ENCODE measurements around the gene NPLOC4.

NPLOC4 gene

DNA sequence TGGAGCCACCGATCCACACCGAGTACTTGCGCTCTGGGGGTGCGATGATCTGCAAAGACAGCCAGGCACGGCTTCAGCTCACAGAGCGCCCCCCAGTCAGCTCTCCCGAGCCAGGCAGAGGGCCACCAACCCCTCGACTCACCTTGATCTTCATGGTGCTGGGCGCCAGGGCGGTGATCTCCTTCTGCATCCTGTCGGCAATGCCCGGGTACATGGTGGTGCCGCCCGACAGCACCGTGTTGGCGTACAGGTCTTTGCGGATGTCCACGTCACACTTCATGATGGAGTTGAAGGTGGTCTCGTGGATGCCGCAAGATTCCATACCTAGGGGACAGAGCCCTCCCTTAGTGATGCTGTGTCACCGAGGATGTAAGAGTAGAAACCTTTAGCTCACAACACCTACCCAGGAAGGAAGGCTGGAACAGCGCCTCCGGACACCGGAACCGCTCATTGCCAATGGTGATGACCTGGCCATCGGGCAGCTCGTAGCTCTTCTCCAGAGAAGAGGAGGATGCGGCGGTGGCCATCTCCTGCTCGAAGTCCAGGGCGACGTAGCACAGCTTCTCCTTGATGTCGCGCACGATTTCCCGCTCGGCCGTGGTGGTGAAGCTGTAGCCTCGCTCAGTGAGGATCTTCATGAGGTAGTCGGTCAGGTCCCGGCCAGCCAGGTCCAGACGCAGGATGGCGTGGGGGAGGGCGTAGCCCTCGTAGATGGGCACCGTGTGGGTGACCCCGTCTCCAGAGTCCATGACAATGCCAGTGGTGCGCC, 125.9 kb downstream of the NPLOC4 start:
- H3K27ac ChIP-seq (ENCODE audit: extremely low read depth, low read depth, low read length), result peak overlapping the region; percentile 100
- peaks cover 14% of the 10 kb centered on the region for H3K4me1 ChIP-seq (ENCODE audit: control insufficient read depth, insufficient read depth, low read length)
- ChIA-PET CTCF (interaction anchor here (0.6 to 1.2 kb wide), 6 partner anchors 26 to 449 kb away, joined by 3 to 5 read pairs (median 3); no protein-coding TSS in a partner anchor), POLR2A (interaction anchor here (0.6 to 9.9 kb wide), 20 partner anchors 9 to 288 kb away, joined by 3 to 85 read pairs (median 4); partner anchors contain the start of genes BAHCC1, CEP131, FAAP100 and SLC38A10)
- peaks cover 18 to 40% of the 10 kb centered on the region in 2 experiments for H3K36me3 ChIP-seq (ENCODE audit: control insufficient read depth in 2 of 2, insufficient read depth in 1 of 2, low read length in 2 of 2)
- TF ChIP-seq GLIS1 (tag by site-specific recombination; IDR thresholded peaks at IDR 0.05), result 0 out of 2 replicates have a peak, but pooled peaks have one; percentile 25
- TF ChIP-seq ZFP37 (tag by site-specific recombination; IDR thresholded peaks at IDR 0.05), result 0 out of 2 replicates have a peak, but pooled peaks have one; percentile 13
- TF ChIP-seq, protein P1, sequence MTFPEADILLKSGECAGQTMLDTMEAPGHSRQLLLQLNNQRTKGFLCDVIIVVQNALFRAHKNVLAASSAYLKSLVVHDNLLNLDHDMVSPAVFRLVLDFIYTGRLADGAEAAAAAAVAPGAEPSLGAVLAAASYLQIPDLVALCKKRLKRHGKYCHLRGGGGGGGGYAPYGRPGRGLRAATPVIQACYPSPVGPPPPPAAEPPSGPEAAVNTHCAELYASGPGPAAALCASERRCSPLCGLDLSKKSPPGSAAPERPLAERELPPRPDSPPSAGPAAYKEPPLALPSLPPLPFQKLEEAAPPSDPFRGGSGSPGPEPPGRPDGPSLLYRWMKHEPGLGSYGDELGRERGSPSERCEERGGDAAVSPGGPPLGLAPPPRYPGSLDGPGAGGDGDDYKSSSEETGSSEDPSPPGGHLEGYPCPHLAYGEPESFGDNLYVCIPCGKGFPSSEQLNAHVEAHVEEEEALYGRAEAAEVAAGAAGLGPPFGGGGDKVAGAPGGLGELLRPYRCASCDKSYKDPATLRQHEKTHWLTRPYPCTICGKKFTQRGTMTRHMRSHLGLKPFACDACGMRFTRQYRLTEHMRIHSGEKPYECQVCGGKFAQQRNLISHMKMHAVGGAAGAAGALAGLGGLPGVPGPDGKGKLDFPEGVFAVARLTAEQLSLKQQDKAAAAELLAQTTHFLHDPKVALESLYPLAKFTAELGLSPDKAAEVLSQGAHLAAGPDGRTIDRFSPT (tag by site-specific recombination; IDR thresholded peaks at IDR 0.05), result 0 out of 2 replicates have a peak, but pooled peaks have one; percentile 29
- TF ChIP-seq ZNF571 (tag by site-specific recombination; IDR thresholded peaks at IDR 0.05), result no peak
- peak; percentile 59 for TF ChIP-seq ZBTB17 (tag by site-specific recombination; IDR thresholded peaks at IDR 0.05)
- no peak for TF ChIP-seq ZFP69B (tag by site-specific recombination; IDR thresholded peaks at IDR 0.05)
- 0 out of 2 replicates have a peak, but pooled peaks have one; percentile 3 for TF ChIP-seq ZNF146 (tag by site-specific recombination; IDR thresholded peaks at IDR 0.05)
- peak; percentile 78 for TF ChIP-seq ZNF629 (tag by site-specific recombination; IDR thresholded peaks at IDR 0.05)
- no peak for TF ChIP-seq KLF16 (tag by site-specific recombination; IDR thresholded peaks at IDR 0.05)
- peak; percentile 24; the same call in 1 of the 2 replicates for TF ChIP-seq ZNF600 (tag by site-specific recombination; IDR thresholded peaks at IDR 0.05)
- TF ChIP-seq, protein P2, sequence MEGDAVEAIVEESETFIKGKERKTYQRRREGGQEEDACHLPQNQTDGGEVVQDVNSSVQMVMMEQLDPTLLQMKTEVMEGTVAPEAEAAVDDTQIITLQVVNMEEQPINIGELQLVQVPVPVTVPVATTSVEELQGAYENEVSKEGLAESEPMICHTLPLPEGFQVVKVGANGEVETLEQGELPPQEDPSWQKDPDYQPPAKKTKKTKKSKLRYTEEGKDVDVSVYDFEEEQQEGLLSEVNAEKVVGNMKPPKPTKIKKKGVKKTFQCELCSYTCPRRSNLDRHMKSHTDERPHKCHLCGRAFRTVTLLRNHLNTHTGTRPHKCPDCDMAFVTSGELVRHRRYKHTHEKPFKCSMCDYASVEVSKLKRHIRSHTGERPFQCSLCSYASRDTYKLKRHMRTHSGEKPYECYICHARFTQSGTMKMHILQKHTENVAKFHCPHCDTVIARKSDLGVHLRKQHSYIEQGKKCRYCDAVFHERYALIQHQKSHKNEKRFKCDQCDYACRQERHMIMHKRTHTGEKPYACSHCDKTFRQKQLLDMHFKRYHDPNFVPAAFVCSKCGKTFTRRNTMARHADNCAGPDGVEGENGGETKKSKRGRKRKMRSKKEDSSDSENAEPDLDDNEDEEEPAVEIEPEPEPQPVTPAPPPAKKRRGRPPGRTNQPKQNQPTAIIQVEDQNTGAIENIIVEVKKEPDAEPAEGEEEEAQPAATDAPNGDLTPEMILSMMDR (tag by site-specific recombination; IDR thresholded peaks at IDR 0.05), result peak; percentile 44; the same call in 1 of the 2 replicates
- TF ChIP-seq SP7 (tag by site-specific recombination; IDR thresholded peaks at IDR 0.05), result 0 out of 2 replicates have a peak, but pooled peaks have one; percentile 8
- H3K9me3 ChIP-seq (ENCODE audit: control insufficient read depth, insufficient read depth, low read depth, low read length), result no peaks in the 10 kb centered on the region
- H3K4me3 ChIP-seq (ENCODE audit: low read depth, low read length), result peak overlapping the region; percentile 92

DNA sequence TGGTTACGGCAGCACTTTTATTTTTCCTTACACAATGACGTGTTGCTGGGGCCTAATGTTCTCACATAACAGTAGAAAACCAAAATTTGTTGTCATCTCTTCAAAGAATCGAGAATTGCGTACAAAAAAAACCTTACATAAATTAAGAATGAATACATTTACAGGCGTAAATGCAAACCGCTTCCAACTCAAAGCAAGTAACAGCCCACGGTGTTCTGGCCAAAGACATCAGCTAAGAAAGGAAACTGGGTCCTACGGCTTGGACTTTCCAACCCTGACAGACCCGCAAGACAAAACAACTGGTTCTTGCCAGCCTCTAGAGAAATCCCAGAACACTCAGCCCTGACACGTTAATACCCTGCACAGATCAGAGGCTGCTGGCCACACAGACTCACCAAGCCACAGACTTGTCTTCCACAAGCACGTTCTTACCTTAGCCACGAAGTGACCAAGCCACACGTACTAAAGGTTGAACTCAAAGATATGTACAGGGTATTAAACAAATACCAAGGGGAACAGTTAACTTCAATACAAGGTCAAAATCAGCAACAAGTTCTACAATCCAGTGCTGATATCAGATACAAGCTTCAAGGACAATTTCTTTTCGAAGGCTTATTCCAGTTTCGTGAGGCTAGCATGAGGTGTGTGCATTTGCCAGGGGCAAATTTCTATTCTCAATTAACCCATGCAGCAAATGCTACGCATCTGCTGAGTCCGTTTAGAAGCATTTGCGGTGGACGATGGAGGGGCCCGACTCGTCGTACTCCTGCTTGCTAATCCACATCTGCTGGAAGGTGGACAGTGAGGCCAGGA, 126.7 kb downstream of the NPLOC4 start:
- ChIA-PET POLR2A (interaction anchor here (0.6 to 9.9 kb wide), 18 partner anchors 10 to 194 kb away, joined by 3 to 85 read pairs (median 5); partner anchors contain the start of genes BAHCC1, FAAP100 and MRPL12), CTCF (interaction anchor here (0.6 to 1.3 kb wide), 8 partner anchors 10 to 1052 kb away, joined by 3 to 5 read pairs (median 3); no protein-coding TSS in a partner anchor)
- peaks cover 18 to 40% of the 10 kb centered on the region in 2 experiments for H3K36me3 ChIP-seq (ENCODE audit: control insufficient read depth in 2 of 2, insufficient read depth in 1 of 2, low read length in 2 of 2)
- peaks cover 8% of the 10 kb centered on the region; the same call in 1 of the 2 replicates for H3K4me1 ChIP-seq (ENCODE audit: control insufficient read depth, insufficient read depth, low read length)
- TF ChIP-seq, protein P1 (tag by site-specific recombination; IDR thresholded peaks at IDR 0.05), result 0 out of 2 replicates have a peak, but pooled peaks have one; percentile 8
- TF ChIP-seq PATZ1 (tag by site-specific recombination; IDR thresholded peaks at IDR 0.05), result 0 out of 2 replicates have a peak, but pooled peaks have one; percentile 11
- peak; percentile 58; the same call in 1 of the 2 replicates for TF ChIP-seq ZNF600 (tag by site-specific recombination; IDR thresholded peaks at IDR 0.05)
- TF ChIP-seq OSR2 (tag by site-specific recombination; IDR thresholded peaks at IDR 0.05), result 0 out of 2 replicates have a peak, but pooled peaks have one; percentile 28
- no peak for TF ChIP-seq HOXD13 (CRISPR knock-in tag; IDR thresholded peaks at IDR 0.05; ENCODE audit: borderline replicate concordance)
- peak; percentile 91 for TF ChIP-seq ZNF629 (tag by site-specific recombination; IDR thresholded peaks at IDR 0.05)
- peak; percentile 62 for TF ChIP-seq SCRT2 (tag by site-specific recombination; IDR thresholded peaks at IDR 0.05)
- TF ChIP-seq WT1 (tag by site-specific recombination; IDR thresholded peaks at IDR 0.05), result no peak
- TF ChIP-seq ZNF132 (tag by site-specific recombination; IDR thresholded peaks at IDR 0.05; ENCODE audit: borderline replicate concordance), result no peak
- H3K4me3 ChIP-seq (ENCODE audit: low read depth, low read length), result peak overlapping the region; percentile 92
- H3K9me3 ChIP-seq (ENCODE audit: control insufficient read depth, insufficient read depth, low read depth, low read length), result no peaks in the 10 kb centered on the region
- peak overlapping the region; percentile 100 for H3K27ac ChIP-seq (ENCODE audit: extremely low read depth, low read depth, low read length)

Measured in HEK293 (cell line).